GM10847 (cell line): Measurements from ENCODE around the gene SLC7A6.

Experiments used
- POLR2A ChIP-seq: IDR thresholded peaks from 2 replicates; pipeline ENCODE4 v1.6.1; 2011; ENCODE audit not compliant: insufficient read length; ENCODE audit errors: extremely low read depth

SLC7A6 gene

GRCh38 chr16:68264128-68265077, at the start of gene SLC7A6:
TSS of gene SLC7A6 (plus strand) at chr16:68264526. CDS start at chr16:68274727, 10,201 bp downstream.
- TF ChIP-seq POLR2A = no peak

- TF ChIP-seq POLR2A = no peak
Observed at GRCh38 chr16:68214726-68215125, 49.6 kb upstream of the SLC7A6 start.

GRCh38 chr16:68215302-68215701, 49.0 kb upstream of the SLC7A6 start:
- no peak for TF ChIP-seq POLR2A

- no peak for TF ChIP-seq POLR2A
Observed at GRCh38 chr16:68216240-68216639, 48.1 kb upstream of the SLC7A6 start.

GRCh38 chr16:68217506-68217905, 46.8 kb upstream of the SLC7A6 start:
- no peak for TF ChIP-seq POLR2A

GRCh38 chr16:68219725-68220351, 44.5 kb upstream of the SLC7A6 start:
- no peak for TF ChIP-seq POLR2A

DNA sequence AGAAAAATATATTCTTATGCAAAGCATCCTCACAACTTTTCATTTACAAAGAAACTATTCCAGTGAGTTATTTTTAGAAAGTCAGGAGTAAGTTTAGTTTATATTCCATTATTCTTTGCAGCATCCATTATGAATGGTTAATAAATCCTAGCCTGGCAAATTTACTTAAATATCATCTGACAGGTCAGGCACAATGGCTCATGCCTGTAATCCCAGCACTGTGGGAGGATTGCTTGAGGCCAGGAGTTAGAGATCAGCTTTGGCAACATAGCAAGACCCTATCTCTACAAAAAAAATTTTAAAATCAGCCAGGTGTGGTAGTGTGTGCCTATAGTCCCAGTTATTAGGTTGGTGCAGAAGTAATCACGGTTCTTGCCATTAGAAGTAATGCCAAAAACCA, 41.3 kb upstream of the SLC7A6 start:
- no peak for TF ChIP-seq POLR2A

DNA sequence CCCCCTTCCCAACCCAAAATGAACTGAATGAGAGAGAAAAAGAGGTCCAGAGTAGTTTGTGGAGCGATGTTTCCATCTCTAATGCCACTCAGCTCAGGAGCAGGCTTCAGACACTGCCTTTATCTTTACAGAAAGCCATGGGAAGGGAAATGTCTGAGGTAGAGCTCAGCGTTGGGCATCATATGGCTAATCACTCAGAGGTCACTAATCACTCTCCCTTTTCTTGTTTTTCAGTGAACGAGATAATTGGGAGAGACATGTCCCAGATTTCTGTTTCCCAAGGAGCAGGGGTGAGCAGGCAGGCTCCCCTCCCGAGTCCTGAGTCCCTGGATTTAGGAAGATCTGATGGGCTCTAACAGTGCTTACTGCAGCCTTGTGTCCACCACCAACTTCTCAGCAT, 38.2 kb upstream of the SLC7A6 start:
- TF ChIP-seq POLR2A = no peak

GRCh38 chr16:68227183-68227793, 37.0 kb upstream of the SLC7A6 start:
- TF ChIP-seq POLR2A = no peak

- no peak for TF ChIP-seq POLR2A
Observed at GRCh38 chr16:68227850-68228553, 36.3 kb upstream of the SLC7A6 start.

- TF ChIP-seq POLR2A = no peak
Observed at GRCh38 chr16:68228652-68229051, 35.7 kb upstream of the SLC7A6 start.

- TF ChIP-seq POLR2A = no peak
Observed at GRCh38 chr16:68229431-68230175, 34.7 kb upstream of the SLC7A6 start.

DNA sequence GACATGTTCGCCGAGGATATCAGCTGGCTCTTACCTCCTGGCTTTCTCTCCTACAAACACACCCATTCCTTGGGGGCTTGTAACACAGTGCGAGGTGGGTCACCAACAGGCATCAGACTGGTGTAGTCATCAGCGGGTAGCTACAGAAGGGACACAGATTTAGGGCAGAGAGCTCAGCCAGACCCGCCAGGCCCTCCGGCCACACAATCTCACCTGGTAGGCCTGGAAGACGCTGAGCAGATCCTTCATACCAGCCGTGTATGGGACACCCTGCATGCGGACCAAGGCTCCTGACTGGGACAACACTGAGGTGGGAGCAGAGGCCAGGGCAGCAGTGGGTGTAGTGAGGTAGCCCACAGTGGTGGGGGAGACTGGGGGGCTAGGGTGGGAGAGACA, 34.2 kb upstream of the SLC7A6 start:
- no peak for TF ChIP-seq POLR2A

- no peak for TF ChIP-seq POLR2A
Observed at GRCh38 chr16:68230956-68231355, 33.4 kb upstream of the SLC7A6 start.
